HG02623 (cell line): ENCODE data around the gene CPLX4.

Source experiments
- ATAC-seq: cut with Tn5 transposase; IDR thresholded peaks from one replicate; pipeline ENCODE4 v1.9.1; 2021; ENCODE audit warnings: moderate library complexity; ENCODE audit not compliant: unreplicated experiment

CPLX4 gene

GRCh38 chr18:59308248-59308937 lies 10.1 kb downstream of the CPLX4 start:
- ATAC-seq, result peak; percentile 93

- ATAC-seq, result no peak
These were observed 11.8 kb downstream of the CPLX4 start for GRCh38 chr18:59306640-59307039.

- ATAC-seq, result no peak
These were observed 13.2 kb downstream of the CPLX4 start for GRCh38 chr18:59305295-59305694.

- no peak for ATAC-seq
These were observed 14.7 kb downstream of the CPLX4 start for GRCh38 chr18:59303656-59304195.

- ATAC-seq, result no peak
These were observed 15.4 kb downstream of the CPLX4 start for GRCh38 chr18:59303006-59303405.

GRCh38 chr18:59301929-59302328 lies 16.5 kb downstream of the CPLX4 start:
- no peak for ATAC-seq

- ATAC-seq, result no peak
These were observed 17.7 kb downstream of the CPLX4 start for GRCh38 chr18:59300676-59301285.

- ATAC-seq, result no peak
These were observed 19.6 kb downstream of the CPLX4 start for GRCh38 chr18:59298871-59299270.

GRCh38 chr18:59293317-59293716 lies 25.1 kb downstream of the CPLX4 start:
- ATAC-seq, result no peak

- no peak for ATAC-seq
These were observed 32.1 kb downstream of the CPLX4 start for GRCh38 chr18:59286341-59286740.

GRCh38 chr18:59282341-59282740 lies 36.1 kb downstream of the CPLX4 start:
- no peak for ATAC-seq

GRCh38 chr18:59279722-59280121 lies 38.7 kb downstream of the CPLX4 start:
- no peak for ATAC-seq

- ATAC-seq, result no peak
These were observed 39.3 kb downstream of the CPLX4 start for GRCh38 chr18:59279193-59279592.

GRCh38 chr18:59278793-59279192 lies 39.7 kb downstream of the CPLX4 start:
- no peak for ATAC-seq

GRCh38 chr18:59276047-59276446 lies 42.4 kb downstream of the CPLX4 start:
- no peak for ATAC-seq

GRCh38 chr18:59275406-59275949 lies 43.0 kb downstream of the CPLX4 start:
- no peak for ATAC-seq

- ATAC-seq, result no peak
These were observed 43.9 kb downstream of the CPLX4 start for GRCh38 chr18:59274533-59274928.

GRCh38 chr18:59273759-59274532 lies 44.5 kb downstream of the CPLX4 start:
- no peak for ATAC-seq

GRCh38 chr18:59272891-59273758 lies 45.3 kb downstream of the CPLX4 start, which contains the start of gene RAX:
RAX (minus strand) TSS chr18:59273454; CDS start chr18:59273206, 248 bp downstream.
- ATAC-seq, result peak; percentile 41

GRCh38 chr18:59272221-59272888 lies 46.1 kb downstream of the CPLX4 start:
- ATAC-seq, result no peak
